ENCODE data around the gene BCL2.

Gene BCL2

GRCh38 chr18:63291278-63291677 lies 28.3 kb downstream of the BCL2 start:
- H3K4me1 Mint-ChIP-seq: peaks cover 54% of the 10 kb centered on the region
- peak overlapping the region; percentile 86 for H3K27ac Mint-ChIP-seq
- no peaks in the 10 kb centered on the region for H3K9me3 Mint-ChIP-seq
- H3K36me3 Mint-ChIP-seq (ENCODE audit: low read depth): peaks cover 53% of the 10 kb centered on the region
- H3K4me3 Mint-ChIP-seq: peak overlapping the region; percentile 58
- no peaks in the 10 kb centered on the region for H3K27me3 Mint-ChIP-seq
- peak; percentile 25 for ATAC-seq
- DNase-seq: no peak

GRCh38 chr18:63290821-63291200 lies 28.8 kb downstream of the BCL2 start:
- Mint-ChIP-seq H3K36me3 (ENCODE audit: low read depth) (peaks cover 56% of the 10 kb centered on the region), H3K27me3 (no peaks in the 10 kb centered on the region), H3K4me1 (peaks cover 54% of the 10 kb centered on the region), H3K4me3 (peak overlapping the region; percentile 58), H3K27ac (peak overlapping the region; percentile 86), H3K9me3 (no peaks in the 10 kb centered on the region)
- ATAC-seq: peak; percentile 73
- DNase-seq: no peak

- Mint-ChIP-seq H3K27ac (peak overlapping the region; percentile 86), H3K4me1 (peaks cover 49% of the 10 kb centered on the region), H3K4me3 (peak overlapping the region; percentile 58), H3K36me3 (ENCODE audit: low read depth) (peaks cover 54% of the 10 kb centered on the region), H3K27me3 (no peaks in the 10 kb centered on the region), H3K9me3 (no peaks in the 10 kb centered on the region)
- ATAC-seq (no peak), DNase-seq (no peak)
These were observed 29.3 kb downstream of the BCL2 start for GRCh38 chr18:63290166-63290820.

GRCh38 chr18:63288311-63288710 lies 31.3 kb downstream of the BCL2 start:
- ATAC-seq (no peak), DNase-seq (no peak)
- H3K4me1 Mint-ChIP-seq: peaks cover 38% of the 10 kb centered on the region
- peaks cover 53% of the 10 kb centered on the region for H3K36me3 Mint-ChIP-seq (ENCODE audit: low read depth)
- H3K27ac Mint-ChIP-seq: no peak overlapping the region
- H3K27me3 Mint-ChIP-seq: no peaks in the 10 kb centered on the region
- H3K9me3 Mint-ChIP-seq: no peaks in the 10 kb centered on the region
- H3K4me3 Mint-ChIP-seq: no peak overlapping the region

- ATAC-seq: no peak
These were observed 31.8 kb downstream of the BCL2 start for GRCh38 chr18:63287691-63288220.

GRCh38 chr18:63286926-63287325 lies 32.6 kb downstream of the BCL2 start:
- Mint-ChIP-seq H3K36me3 (ENCODE audit: low read depth) (peaks cover 44% of the 10 kb centered on the region), H3K9me3 (no peaks in the 10 kb centered on the region), H3K27me3 (no peaks in the 10 kb centered on the region), H3K27ac (no peak overlapping the region), H3K4me3 (no peak overlapping the region), H3K4me1 (peaks cover 29% of the 10 kb centered on the region)
- no peak for DNase-seq
- no peak for ATAC-seq

More at GRCh38 chr18:63287691-63288220, 31.8 kb downstream of the BCL2 start:
- peaks cover 48% of the 10 kb centered on the region for H3K36me3 Mint-ChIP-seq (ENCODE audit: low read depth)
- no peak for DNase-seq
- no peaks in the 10 kb centered on the region for H3K9me3 Mint-ChIP-seq
- H3K27me3 Mint-ChIP-seq: no peaks in the 10 kb centered on the region
- no peak overlapping the region for H3K27ac Mint-ChIP-seq
- peaks cover 32% of the 10 kb centered on the region for H3K4me1 Mint-ChIP-seq
- no peak overlapping the region for H3K4me3 Mint-ChIP-seq

- H3K36me3 Mint-ChIP-seq (ENCODE audit: low read depth): peaks cover 43% of the 10 kb centered on the region
- DNase-seq (no peak), ATAC-seq (peak; percentile 45)
- H3K27me3 Mint-ChIP-seq: no peaks in the 10 kb centered on the region
- peaks cover 21% of the 10 kb centered on the region for H3K4me1 Mint-ChIP-seq
- H3K4me3 Mint-ChIP-seq: no peak overlapping the region
- H3K9me3 Mint-ChIP-seq: no peaks in the 10 kb centered on the region
- peak overlapping the region; percentile 52 for H3K27ac Mint-ChIP-seq
These were observed 34.5 kb downstream of the BCL2 start for GRCh38 chr18:63284827-63285733.

- DNase-seq: no peak
- no peak for ATAC-seq
- Mint-ChIP-seq H3K27me3 (no peaks in the 10 kb centered on the region), H3K4me1 (peaks cover 21% of the 10 kb centered on the region), H3K4me3 (no peak overlapping the region), H3K27ac (no peak overlapping the region), H3K36me3 (ENCODE audit: low read depth) (peaks cover 43% of the 10 kb centered on the region), H3K9me3 (no peaks in the 10 kb centered on the region)
These were observed 35.3 kb downstream of the BCL2 start for GRCh38 chr18:63284173-63284799.

GRCh38 chr18:63283305-63284094 lies 36.1 kb downstream of the BCL2 start:
- Mint-ChIP-seq H3K4me1 (peaks cover 29% of the 10 kb centered on the region), H3K4me3 (no peak overlapping the region), H3K36me3 (ENCODE audit: low read depth) (peaks cover 50% of the 10 kb centered on the region)

GRCh38 chr18:63282793-63283192 lies 36.8 kb downstream of the BCL2 start:
- H3K27me3 Mint-ChIP-seq: no peaks in the 10 kb centered on the region
- DNase-seq (no peak), ATAC-seq (no peak)
- no peak overlapping the region for H3K27ac Mint-ChIP-seq
- H3K4me3 Mint-ChIP-seq: no peak overlapping the region
- peaks cover 5% of the 10 kb centered on the region for H3K9me3 Mint-ChIP-seq
- peaks cover 57% of the 10 kb centered on the region for H3K36me3 Mint-ChIP-seq (ENCODE audit: low read depth)
- peaks cover 36% of the 10 kb centered on the region for H3K4me1 Mint-ChIP-seq

More at GRCh38 chr18:63283305-63284094, 36.1 kb downstream of the BCL2 start:
- DNase-seq: no peak
- Mint-ChIP-seq H3K27ac (no peak overlapping the region), H3K9me3 (peaks cover 3% of the 10 kb centered on the region), H3K27me3 (no peaks in the 10 kb centered on the region)
- ATAC-seq: no peak

- peaks cover 5% of the 10 kb centered on the region for H3K9me3 Mint-ChIP-seq
- ATAC-seq (peak; percentile 54), DNase-seq (no peak)
- H3K36me3 Mint-ChIP-seq (ENCODE audit: low read depth): peaks cover 59% of the 10 kb centered on the region
- no peak overlapping the region for H3K4me3 Mint-ChIP-seq
- no peaks in the 10 kb centered on the region for H3K27me3 Mint-ChIP-seq
- peak overlapping the region; percentile 69 for H3K27ac Mint-ChIP-seq
- H3K4me1 Mint-ChIP-seq: peaks cover 77% of the 10 kb centered on the region
These were observed 46.2 kb downstream of the BCL2 start for GRCh38 chr18:63273222-63273927.

- Mint-ChIP-seq H3K4me3 (no peak overlapping the region), H3K27ac (no peak overlapping the region), H3K9me3 (peaks cover 4% of the 10 kb centered on the region), H3K27me3 (no peaks in the 10 kb centered on the region), H3K4me1 (peaks cover 77% of the 10 kb centered on the region), H3K36me3 (ENCODE audit: low read depth) (peaks cover 55% of the 10 kb centered on the region)
- ATAC-seq: no peak
- DNase-seq: no peak
These were observed 46.9 kb downstream of the BCL2 start for GRCh38 chr18:63272638-63273037.

- H3K4me1 Mint-ChIP-seq: peaks cover 79% of the 10 kb centered on the region
- ATAC-seq (no peak), DNase-seq (no peak)
- peaks cover 55% of the 10 kb centered on the region for H3K36me3 Mint-ChIP-seq (ENCODE audit: low read depth)
- H3K27me3 Mint-ChIP-seq: no peaks in the 10 kb centered on the region
- H3K9me3 Mint-ChIP-seq: peaks cover 3% of the 10 kb centered on the region
- peak overlapping the region; percentile 48 for H3K27ac Mint-ChIP-seq
- no peak overlapping the region for H3K4me3 Mint-ChIP-seq
These were observed 47.7 kb downstream of the BCL2 start for GRCh38 chr18:63271881-63272299.

Data from activated naive CD8-positive, alpha-beta T cell treated with anti-CD3 and anti-CD28 coated beads, Interleukin-2, amount 50 U/mL, for 24 hours (primary cell).